Neural cell (in vitro differentiated cells): ENCODE data around the gene SCD. TPM values are rescaled to one million over a fixed set of nuclear protein-coding genes. Genes with fewer than 3 reads are reported as not detected.

Experiments used
- H2AFZ ChIP-seq: fragments of 200-600, 300-800 bp; sonication (generic), shearing (Covaris generic); 2 replicates; pipeline ENCODE4 v1.6.0; 2014; ENCODE audit warnings: low read depth, mild to moderate bottlenecking, antibody characterized with exemption, low read length, moderate library complexity
- H3F3A ChIP-seq: fragments of 200-600 bp; shearing (Covaris generic); 2 replicates; pipeline ENCODE4 v1.6.1; 2016; ENCODE audit warnings: mild to moderate bottlenecking, moderate library complexity, mixed read lengths, antibody characterized with exemption, low read length; ENCODE audit not compliant: insufficient read depth, poor library complexity, severe bottlenecking
- H3K27ac ChIP-seq: fragments of 200-600, 300-800 bp; sonication (generic), shearing (Covaris generic); 2 replicates; pipeline ENCODE4 v1.5.1; 2014; ENCODE audit warnings: mild to moderate bottlenecking, low read length, moderate library complexity
- H3K27me3 ChIP-seq: fragments of 300-800, 200-600 bp; sonication (generic), shearing (Covaris generic); 2 replicates; pipeline ENCODE4 v1.6.0; 2014; ENCODE audit warnings: mild to moderate bottlenecking, low read depth, low read length, moderate library complexity; ENCODE audit not compliant: insufficient read depth
- H3K36me3 ChIP-seq: fragments of 300-800, 200-600 bp; sonication (generic), shearing (Covaris generic); 2 replicates; pipeline ENCODE4 v1.5.1; 2014; ENCODE audit warnings: mild to moderate bottlenecking, antibody characterized with exemption, low read length, moderate library complexity; ENCODE audit not compliant: insufficient read depth
- H3K4me2 ChIP-seq: fragments of 300-800, 200-600 bp; sonication (generic), shearing (Covaris generic); 2 replicates; pipeline ENCODE4 v1.6.0; 2014; ENCODE audit warnings: mild to moderate bottlenecking, low read length
- H3K4me3 ChIP-seq: fragments of 300-800, 200-600 bp; sonication (generic), shearing (Covaris generic); 2 replicates; pipeline ENCODE4 v1.5.1; 2014; ENCODE audit warnings: mild to moderate bottlenecking, low read length, moderate library complexity
- H3K79me2 ChIP-seq: fragments of 200-600 bp; shearing (Covaris generic); replicated peaks from 2 replicates; pipeline ENCODE4 v1.6.0; 2014; ENCODE audit warnings: mild to moderate bottlenecking, low read length, moderate library complexity; ENCODE audit not compliant: insufficient read depth
- H3K9ac ChIP-seq: fragments of 300-800, 200-600 bp; sonication (generic), shearing (Covaris generic); 2 replicates; pipeline ENCODE4 v1.6.1; 2016; ENCODE audit warnings: mild to moderate bottlenecking, low read length, mixed read lengths
- H3K9me2 ChIP-seq: fragments of 200-600 bp; shearing (Covaris generic); 2 replicates; pipeline ENCODE4 v1.6.1; 2016; ENCODE audit warnings: mild to moderate bottlenecking, low read length, mixed read lengths; ENCODE audit not compliant: insufficient read depth
- H3K9me3 ChIP-seq: fragments of 200-600, 300-800 bp; sonication (generic), shearing (Covaris generic); 2 replicates; pipeline ENCODE4 v1.6.1; 2016; ENCODE audit warnings: mild to moderate bottlenecking, mixed run types, low read length, moderate library complexity, mixed read lengths
- H4K20me1 ChIP-seq: fragments of 200-600 bp; shearing (Covaris generic); 2 replicates; pipeline ENCODE4 v1.6.1; 2016; ENCODE audit warnings: mild to moderate bottlenecking, mixed run types; ENCODE audit not compliant: insufficient read depth
- CTCF ChIP-seq: fragments of 450-650 bp; IDR thresholded peaks from 2 replicates; pipeline ENCODE4 v1.5.1; 2014; ENCODE audit warnings: antibody characterized with exemption, mild to moderate bottlenecking, moderate library complexity; ENCODE audit not compliant: poor library complexity, severe bottlenecking
- EP300 ChIP-seq: fragments of 450-650 bp; conservative IDR thresholded peaks from 2 replicates; pipeline ENCODE4 v1.6.1; 2014; ENCODE audit warnings: antibody characterized with exemption, mild to moderate bottlenecking, moderate library complexity; ENCODE audit not compliant: poor library complexity, severe bottlenecking
- EZH2 ChIP-seq: fragments of 200-600, 300-800 bp; shearing (Covaris generic), sonication (generic); IDR thresholded peaks from 2 replicates; pipeline ENCODE4 v1.6.1; 2014; ENCODE audit warnings: antibody characterized with exemption, low read length, borderline replicate concordance, mild to moderate bottlenecking; ENCODE audit not compliant: insufficient read depth, poor library complexity, severe bottlenecking
- MXI1 ChIP-seq: fragments of 450-650 bp; conservative IDR thresholded peaks from 2 replicates; pipeline ENCODE4 v1.6.1; 2014; ENCODE audit warnings: antibody characterized with exemption, mild to moderate bottlenecking; ENCODE audit not compliant: poor library complexity, severe bottlenecking
- POLR2AphosphoS5 ChIP-seq: IDR thresholded peaks from 2 replicates; pipeline ENCODE4 v1.6.1; 2012
- RAD21 ChIP-seq: fragments of 450-650 bp; conservative IDR thresholded peaks from 2 replicates; pipeline ENCODE4 v1.6.1; 2014; ENCODE audit warnings: antibody characterized with exemption, mild to moderate bottlenecking, moderate library complexity
- REST ChIP-seq: IDR thresholded peaks from 2 replicates; pipeline ENCODE4 v1.6.1; 2012; ENCODE audit warnings: borderline replicate concordance
- SMC3 ChIP-seq: fragments of 450-650 bp; conservative IDR thresholded peaks from 2 replicates; pipeline ENCODE4 v1.6.1; 2014; ENCODE audit warnings: antibody characterized with exemption, mild to moderate bottlenecking, moderate library complexity; ENCODE audit not compliant: poor library complexity
- TAF1 ChIP-seq: IDR thresholded peaks from 2 replicates; pipeline ENCODE4 v1.6.1; 2012; ENCODE audit warnings: low read depth
- polyA plus RNA-seq: library from polyadenylated mRNA; depleted of rRNA; stranded (reverse); fragments of >200 nt; gene quantifications from 2 replicates; pipeline ENCODE4 v1.2.3, GENCODE V29; 2014

Gene SCD
- polyA plus RNA-seq, 1 donor from 2014 or later, result 82.9 TPM

- H2AFZ ChIP-seq, result no peak overlapping the region
- peak overlapping the region; percentile 87 for H3K9ac ChIP-seq
- no peaks in the 10 kb centered on the region for H3K9me2 ChIP-seq
- H4K20me1 ChIP-seq, result peaks cover 3% of the 10 kb centered on the region
- no peak for TF ChIP-seq RAD21
- TF ChIP-seq TAF1, result no peak
- no peak for TF ChIP-seq REST
- TF ChIP-seq EZH2, result no peak
- peak; percentile 15 for TF ChIP-seq POLR2AphosphoS5
- no peak for TF ChIP-seq SMC3
- TF ChIP-seq EP300, result no peak
- no peak for TF ChIP-seq CTCF
- TF ChIP-seq MXI1, result peak; percentile 61
- peak overlapping the region; percentile 89 for H3K27ac ChIP-seq
- no peaks in the 10 kb centered on the region for H3F3A ChIP-seq
- no peaks in the 10 kb centered on the region for H3K36me3 ChIP-seq
- peak overlapping the region; percentile 74 for H3K4me2 ChIP-seq
- H3K79me2 ChIP-seq, result peaks cover 67% of the 10 kb centered on the region
- H3K9me3 ChIP-seq, result no peaks in the 10 kb centered on the region
- peak overlapping the region; percentile 98 for H3K4me3 ChIP-seq
- H3K27me3 ChIP-seq, result no peaks in the 10 kb centered on the region
These were observed 649 bp downstream of the SCD start for GRCh38 chr10:100347568-100348195.

GRCh38 chr10:100348389-100348927 lies 1.4 kb downstream of the SCD start:
- Histone ChIP-seq H3K36me3 (peaks cover under 1% of the 10 kb centered on the region), H3K4me2 (peak overlapping the region; percentile 74), H3K9me3 (no peaks in the 10 kb centered on the region), H2AFZ (no peak overlapping the region), H3K9me2 (no peaks in the 10 kb centered on the region), H4K20me1 (peaks cover 3% of the 10 kb centered on the region), H3K79me2 (peaks cover 72% of the 10 kb centered on the region), H3K27ac (no peak overlapping the region), H3K4me3 (peak overlapping the region; percentile 98), H3K9ac (peak overlapping the region; percentile 87), H3K27me3 (no peaks in the 10 kb centered on the region), H3F3A (no peaks in the 10 kb centered on the region)
- TF ChIP-seq REST, result no peak
- no peak for TF ChIP-seq TAF1
- no peak for TF ChIP-seq POLR2AphosphoS5
- no peak for TF ChIP-seq EZH2
- TF ChIP-seq RAD21, result no peak
- TF ChIP-seq SMC3, result no peak
- no peak for TF ChIP-seq MXI1
- no peak for TF ChIP-seq CTCF
